Stimulated activated naive CD8-positive, alpha-beta T cell treated with anti-CD3 and anti-CD28 coated beads, Interleukin-15, Interleukin-2, amounts not matched to agents 100 ng/mL and 50 ng/mL, for 24 hours (primary cell): ENCODE data around the gene GPR87.

Experiments used
- H3K27ac Mint-ChIP-seq: one replicate; pipeline ENCODE4 v1.8.0; 2021; ENCODE audit warnings: mild to moderate bottlenecking, mixed read lengths
- H3K27me3 Mint-ChIP-seq: one replicate; pipeline ENCODE4 v1.8.0; 2021; ENCODE audit warnings: mixed read lengths
- H3K36me3 Mint-ChIP-seq: one replicate; pipeline ENCODE4 v1.8.0; 2021; ENCODE audit warnings: low read depth, mixed read lengths
- H3K4me1 Mint-ChIP-seq: one replicate; pipeline ENCODE4 v1.8.0; 2021; ENCODE audit warnings: low read depth, mixed read lengths
- H3K4me3 Mint-ChIP-seq: one replicate; pipeline ENCODE4 v1.8.0; 2021; ENCODE audit warnings: mild to moderate bottlenecking, mixed read lengths
- H3K9me3 Mint-ChIP-seq: one replicate; pipeline ENCODE4 v1.8.0; 2021; ENCODE audit warnings: mixed read lengths

The GPR87 gene

GRCh38 chr3:151256749-151257148, 59.9 kb downstream of the GPR87 start:
- Mint-ChIP-seq H3K36me3 (no peaks in the 10 kb centered on the region), H3K27me3 (no peaks in the 10 kb centered on the region), H3K4me3 (no peak overlapping the region)

DNA sequence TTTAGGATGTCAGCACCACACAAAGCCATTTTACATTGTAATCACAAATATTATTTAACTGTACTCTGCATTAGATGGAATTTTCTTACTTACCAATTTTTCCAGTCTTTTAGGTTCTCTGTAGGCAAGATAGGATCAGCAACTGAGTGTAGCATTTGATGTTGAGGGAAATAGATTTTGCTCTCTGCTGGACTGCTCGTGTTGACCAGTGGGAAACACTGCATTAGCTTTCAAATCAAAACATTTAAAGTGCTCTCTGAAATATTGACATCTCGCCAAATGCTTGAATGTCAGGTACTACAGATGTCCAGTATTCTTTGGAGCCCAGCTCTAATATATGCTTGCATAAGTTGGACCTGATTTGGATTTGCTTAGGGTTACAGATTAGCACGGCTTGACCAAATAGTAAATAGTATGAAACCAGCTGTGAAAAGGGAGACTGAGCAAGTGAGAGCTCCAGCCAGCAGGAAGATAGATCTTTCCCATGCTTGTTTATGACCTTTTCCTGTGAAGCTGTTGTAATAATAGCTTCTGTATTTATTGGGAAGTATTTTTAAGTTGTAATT, 67.8 kb downstream of the GPR87 start:
- no peaks in the 10 kb centered on the region for H3K36me3 Mint-ChIP-seq
- no peaks in the 10 kb centered on the region for H3K27me3 Mint-ChIP-seq
- H3K27ac Mint-ChIP-seq = no peak overlapping the region
- no peak overlapping the region for H3K4me3 Mint-ChIP-seq
- no peaks in the 10 kb centered on the region for H3K9me3 Mint-ChIP-seq
- H3K4me1 Mint-ChIP-seq = no peaks in the 10 kb centered on the region

More at GRCh38 chr3:151256749-151257148, 59.9 kb downstream of the GPR87 start:
- Mint-ChIP-seq H3K9me3 (no peaks in the 10 kb centered on the region), H3K27ac (no peak overlapping the region), H3K4me1 (no peaks in the 10 kb centered on the region)
